ENCODE measurements around the gene AARS1.
"Not testable (repeated sequence)": the region's sequence is repeated elsewhere in the genome, so short reads cannot be mapped to it uniquely, and the experiment has no call there.

AARS1 gene

DNA sequence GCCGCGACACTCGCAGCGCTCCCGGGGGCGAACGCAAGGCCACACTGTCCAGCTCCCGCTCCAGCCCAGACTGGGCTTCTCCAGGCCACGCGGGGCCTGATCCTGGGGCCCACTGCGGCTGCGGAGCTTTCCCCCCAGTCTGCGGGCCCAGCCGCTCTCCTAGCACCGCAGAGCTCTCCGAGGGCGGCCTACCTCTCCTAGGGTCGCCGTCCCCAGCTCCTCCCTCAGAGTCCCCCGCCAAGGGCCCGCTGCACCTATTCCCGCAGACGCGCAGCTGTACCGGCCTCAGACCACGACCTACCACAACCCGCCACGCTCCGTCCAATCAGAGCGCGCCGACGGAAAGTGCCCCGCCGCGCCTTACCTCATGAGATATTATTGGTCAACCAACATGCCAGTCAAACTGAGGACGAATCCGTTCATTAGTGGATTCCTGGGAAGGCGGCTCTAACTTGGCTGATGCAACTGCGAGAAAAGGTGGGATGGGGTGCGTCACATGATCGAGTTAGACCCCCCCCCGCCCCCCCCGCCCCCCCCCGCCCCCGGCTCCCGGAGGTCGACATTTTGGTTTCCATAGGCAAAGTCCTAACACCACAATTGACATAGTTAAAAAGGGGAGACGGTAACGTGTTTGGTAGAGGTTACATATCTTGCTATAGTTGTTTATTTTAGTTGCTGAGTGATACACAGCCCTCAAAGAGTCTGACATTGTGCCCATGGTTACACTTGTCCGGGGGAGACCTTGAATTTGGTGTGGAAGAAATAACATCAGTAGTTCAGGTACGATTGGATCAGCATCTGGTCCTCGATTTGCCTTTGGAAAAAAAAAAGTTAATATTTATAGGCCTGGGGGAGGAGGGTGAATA lies at the start of gene AARS1:
Gene AARS1 (minus strand): TSS at position 278 of the 866 bp plus-strand sequence. CDS start 6,743 bp downstream, outside the sequence.
- peaks cover 5% of the 10 kb centered on the region; the same call in 1 of the 2 replicates for H4K20me1 ChIP-seq (ENCODE audit: low read depth, low read length)
- peak within 1 kb of the TSS; percentile 79 for H2AFZ ChIP-seq (ENCODE audit: low read depth, low read length, severe bottlenecking)
- H3K9ac ChIP-seq (ENCODE audit: low read length): peak within 1 kb of the TSS; percentile 99
- H3K36me3 ChIP-seq (ENCODE audit: low read length): peaks cover 12% of the 10 kb centered on the region
- H3K9me3 ChIP-seq (ENCODE audit: insufficient read depth, low read length): no peaks in the 10 kb centered on the region
- H3K27me3 ChIP-seq (ENCODE audit: low read length): no peaks in the 10 kb centered on the region
- H3K79me2 ChIP-seq (ENCODE audit: insufficient read depth, low read length): peaks cover 43% of the 10 kb centered on the region
- no peak for TF ChIP-seq EZH2phosphoT487 (conservative IDR thresholded peaks at IDR 0.05; ENCODE audit: low read length)
- TF ChIP-seq, protein P1, sequence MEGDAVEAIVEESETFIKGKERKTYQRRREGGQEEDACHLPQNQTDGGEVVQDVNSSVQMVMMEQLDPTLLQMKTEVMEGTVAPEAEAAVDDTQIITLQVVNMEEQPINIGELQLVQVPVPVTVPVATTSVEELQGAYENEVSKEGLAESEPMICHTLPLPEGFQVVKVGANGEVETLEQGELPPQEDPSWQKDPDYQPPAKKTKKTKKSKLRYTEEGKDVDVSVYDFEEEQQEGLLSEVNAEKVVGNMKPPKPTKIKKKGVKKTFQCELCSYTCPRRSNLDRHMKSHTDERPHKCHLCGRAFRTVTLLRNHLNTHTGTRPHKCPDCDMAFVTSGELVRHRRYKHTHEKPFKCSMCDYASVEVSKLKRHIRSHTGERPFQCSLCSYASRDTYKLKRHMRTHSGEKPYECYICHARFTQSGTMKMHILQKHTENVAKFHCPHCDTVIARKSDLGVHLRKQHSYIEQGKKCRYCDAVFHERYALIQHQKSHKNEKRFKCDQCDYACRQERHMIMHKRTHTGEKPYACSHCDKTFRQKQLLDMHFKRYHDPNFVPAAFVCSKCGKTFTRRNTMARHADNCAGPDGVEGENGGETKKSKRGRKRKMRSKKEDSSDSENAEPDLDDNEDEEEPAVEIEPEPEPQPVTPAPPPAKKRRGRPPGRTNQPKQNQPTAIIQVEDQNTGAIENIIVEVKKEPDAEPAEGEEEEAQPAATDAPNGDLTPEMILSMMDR (IDR thresholded peaks at IDR 0.05; ENCODE audit: insufficient read depth, low read length, poor library complexity, severe bottlenecking): no peak
- no peaks in the 10 kb centered on the region for H3K9me2 ChIP-seq (replicated peaks; ENCODE audit: insufficient read depth, low read length)
- peak within 1 kb of the TSS; percentile 99 for H3K4me2 ChIP-seq (ENCODE audit: low read depth, low read length, poor library complexity, severe bottlenecking)
- H3K27ac ChIP-seq (ENCODE audit: low read depth, low read length): peak within 1 kb of the TSS; percentile 95
- peaks cover 20% of the 10 kb centered on the region for H3F3A ChIP-seq (ENCODE audit: insufficient read depth)
- H3K4me3 ChIP-seq (ENCODE audit: insufficient read depth, low read length, poor library complexity, severe bottlenecking): peak within 1 kb of the TSS; percentile 94

DNA sequence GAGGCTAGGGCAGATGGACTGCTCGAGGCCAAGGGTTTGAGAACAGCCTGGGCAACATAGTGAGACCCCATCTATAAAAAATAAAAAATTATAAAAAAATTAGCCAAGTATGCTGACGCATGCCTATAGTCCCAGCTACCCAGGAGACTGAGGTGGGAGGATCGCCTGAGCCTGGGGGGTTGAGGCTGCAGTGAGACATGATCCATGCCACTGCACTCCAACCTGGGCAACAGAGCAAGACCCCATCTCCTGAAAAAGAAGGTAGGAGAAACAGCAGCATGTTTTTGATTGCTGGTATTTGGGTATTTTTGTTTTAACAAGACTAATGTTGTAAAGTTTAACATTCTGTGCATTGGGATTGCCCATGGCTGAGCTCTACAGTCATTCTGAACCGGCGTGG lies 48.5 kb upstream of the AARS1 start:
- H3K4me2 ChIP-seq (ENCODE audit: low read depth, low read length, poor library complexity, severe bottlenecking): no peak overlapping the region
- H3K9me2 ChIP-seq (replicated peaks; ENCODE audit: insufficient read depth, low read length): no peaks in the 10 kb centered on the region
- no peaks in the 10 kb centered on the region for H3K27me3 ChIP-seq (ENCODE audit: low read length)
- no peaks in the 10 kb centered on the region for H3K9me3 ChIP-seq (ENCODE audit: insufficient read depth, low read length)
- no peak overlapping the region for H3K4me3 ChIP-seq (ENCODE audit: insufficient read depth, low read length, poor library complexity, severe bottlenecking)
- no peak overlapping the region for H2AFZ ChIP-seq (ENCODE audit: low read depth, low read length, severe bottlenecking)
- 0 out of 2 replicates have a peak, but pooled peaks cover 3% of the 10 kb centered on the region for H3K36me3 ChIP-seq (ENCODE audit: low read length)
- no peaks in the 10 kb centered on the region for H4K20me1 ChIP-seq (ENCODE audit: low read depth, low read length)
- H3K27ac ChIP-seq (ENCODE audit: low read depth, low read length): no peak overlapping the region
- no peaks in the 10 kb centered on the region for H3K79me2 ChIP-seq (ENCODE audit: insufficient read depth, low read length)
- no peak overlapping the region for H3K9ac ChIP-seq (ENCODE audit: low read length)
- 0 out of 2 replicates have a peak, but pooled peaks cover 2% of the 10 kb centered on the region for H3F3A ChIP-seq (ENCODE audit: insufficient read depth)
- TF ChIP-seq EZH2phosphoT487 (conservative IDR thresholded peaks at IDR 0.05; ENCODE audit: low read length): no peak
- TF ChIP-seq, protein P1 (IDR thresholded peaks at IDR 0.05; ENCODE audit: insufficient read depth, low read length, poor library complexity, severe bottlenecking): no peak

DNA sequence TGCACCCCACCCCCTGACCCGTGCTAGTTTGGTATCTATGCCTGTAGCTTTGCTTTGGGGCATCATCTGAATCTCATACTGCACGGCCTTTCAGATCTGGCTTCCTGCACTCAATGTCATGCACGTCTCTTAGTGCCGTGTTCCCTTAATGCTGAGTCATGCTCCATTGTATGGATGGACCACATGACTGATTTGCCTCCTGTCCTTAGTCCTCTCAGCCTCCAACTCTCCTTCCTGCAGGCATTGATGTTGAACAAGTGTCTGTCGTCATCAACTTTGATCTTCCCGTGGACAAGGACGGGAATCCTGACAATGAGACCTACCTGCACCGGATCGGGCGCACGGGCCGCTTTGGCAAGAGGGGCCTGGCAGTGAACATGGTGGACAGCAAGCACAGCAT lies 43.4 kb upstream of the AARS1 start:
- not testable (repeated sequence) for H3K36me3 ChIP-seq (ENCODE audit: low read length); H3F3A ChIP-seq (ENCODE audit: insufficient read depth)

More for the DNA sequence above, 43.4 kb upstream of the AARS1 start:
- not testable (repeated sequence) for H3K9me2 ChIP-seq (replicated peaks; ENCODE audit: insufficient read depth, low read length); H4K20me1 ChIP-seq (ENCODE audit: low read depth, low read length); H2AFZ ChIP-seq (ENCODE audit: low read depth, low read length, severe bottlenecking); H3K27ac ChIP-seq (ENCODE audit: low read depth, low read length); H3K79me2 ChIP-seq (ENCODE audit: insufficient read depth, low read length); H3K4me2 ChIP-seq (ENCODE audit: low read depth, low read length, poor library complexity, severe bottlenecking); H3K9ac ChIP-seq (ENCODE audit: low read length); H3K4me3 ChIP-seq (ENCODE audit: insufficient read depth, low read length, poor library complexity, severe bottlenecking); H3K9me3 ChIP-seq (ENCODE audit: insufficient read depth, low read length); H3K27me3 ChIP-seq (ENCODE audit: low read length)
